Stimulated activated naive CD8-positive, alpha-beta T cell treated with anti-CD3 and anti-CD28 coated beads, Interleukin-15, amount 100 ng/mL, for 72 hours (primary cell): ENCODE measurements around the gene MACROD1.
"Not testable (repeated sequence)": the region's sequence is repeated elsewhere in the genome, so short reads cannot be mapped to it uniquely, and the experiment has no call there.

Experiments
- ATAC-seq: fragments of 150-1000 bp; cut with Tn5 transposase; 2 replicates; pipeline ENCODE4 v1.10.0; 2021; ENCODE audit warnings: mild to moderate bottlenecking, moderate library complexity
- DNase-seq, 2 donors: peaks; one replicate each; pipeline ENCODE4 v3.0.0; 2021 to 2022
- H3K27ac Mint-ChIP-seq, 2 donors: one replicate each; pipeline ENCODE4 v1.8.0; 2022; ENCODE audit warnings: mild to moderate bottlenecking in 2 of 2, mixed read lengths in 2 of 2, moderate library complexity in 2 of 2
- H3K27me3 Mint-ChIP-seq: one replicate; pipeline ENCODE4 v1.8.0; 2022; ENCODE audit warnings: mixed read lengths
- H3K4me1 Mint-ChIP-seq: one replicate; pipeline ENCODE4 v1.8.0; 2022; ENCODE audit warnings: mild to moderate bottlenecking, mixed read lengths
- H3K4me3 Mint-ChIP-seq, 2 donors: one replicate each; pipeline ENCODE4 v1.8.0; 2022; ENCODE audit warnings: mild to moderate bottlenecking in 2 of 2, mixed read lengths in 2 of 2, moderate library complexity in 1 of 2
- H3K9me3 Mint-ChIP-seq, 2 donors: one replicate each; pipeline ENCODE4 v1.8.0; 2022; ENCODE audit warnings: mixed read lengths in 2 of 2

Gene MACROD1

DNA sequence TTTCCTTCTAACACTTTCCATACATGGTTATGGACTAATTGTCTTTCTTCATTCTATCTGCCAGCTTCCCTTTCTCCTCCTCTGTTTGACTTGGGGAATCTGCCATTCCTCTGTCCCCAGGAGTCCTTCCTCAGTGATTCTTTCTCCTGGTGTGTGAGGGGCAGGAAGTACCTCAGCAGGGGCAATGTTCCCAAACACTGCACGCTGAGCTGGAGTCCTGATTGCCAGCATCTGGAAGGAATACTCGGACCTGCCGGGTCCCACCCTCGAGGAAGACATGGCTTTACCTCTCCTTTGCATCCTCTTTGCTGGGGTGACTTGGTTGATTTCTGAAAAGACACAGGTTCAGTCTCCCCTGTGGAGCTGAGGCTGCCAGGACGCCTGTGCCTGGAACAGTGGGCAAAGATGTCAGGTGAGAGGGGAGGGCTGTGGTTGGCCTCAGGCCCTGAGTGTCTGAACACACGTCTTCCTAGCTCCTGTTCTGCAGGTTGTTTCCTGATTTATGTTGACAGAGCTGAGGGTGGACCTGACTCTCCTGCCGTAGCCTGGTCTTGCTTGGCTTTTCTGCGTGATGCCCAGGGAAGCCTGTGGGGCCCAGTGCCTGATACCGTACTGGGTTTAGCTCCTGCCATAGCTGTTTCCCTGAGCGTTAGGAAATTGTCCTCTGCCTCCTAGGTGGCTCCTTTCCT, 187.2 kb downstream of the MACROD1 start:
- Mint-ChIP-seq H3K9me3 (no peaks in the 10 kb centered on the region), H3K27me3 (no peaks in the 10 kb centered on the region), H3K4me1 (peaks cover 48% of the 10 kb centered on the region), H3K4me3 (no peak overlapping the region), H3K27ac (peak overlapping the region in 1 of 2 donors; percentile 10)
- no peak for ATAC-seq
- no peak for DNase-seq

DNA sequence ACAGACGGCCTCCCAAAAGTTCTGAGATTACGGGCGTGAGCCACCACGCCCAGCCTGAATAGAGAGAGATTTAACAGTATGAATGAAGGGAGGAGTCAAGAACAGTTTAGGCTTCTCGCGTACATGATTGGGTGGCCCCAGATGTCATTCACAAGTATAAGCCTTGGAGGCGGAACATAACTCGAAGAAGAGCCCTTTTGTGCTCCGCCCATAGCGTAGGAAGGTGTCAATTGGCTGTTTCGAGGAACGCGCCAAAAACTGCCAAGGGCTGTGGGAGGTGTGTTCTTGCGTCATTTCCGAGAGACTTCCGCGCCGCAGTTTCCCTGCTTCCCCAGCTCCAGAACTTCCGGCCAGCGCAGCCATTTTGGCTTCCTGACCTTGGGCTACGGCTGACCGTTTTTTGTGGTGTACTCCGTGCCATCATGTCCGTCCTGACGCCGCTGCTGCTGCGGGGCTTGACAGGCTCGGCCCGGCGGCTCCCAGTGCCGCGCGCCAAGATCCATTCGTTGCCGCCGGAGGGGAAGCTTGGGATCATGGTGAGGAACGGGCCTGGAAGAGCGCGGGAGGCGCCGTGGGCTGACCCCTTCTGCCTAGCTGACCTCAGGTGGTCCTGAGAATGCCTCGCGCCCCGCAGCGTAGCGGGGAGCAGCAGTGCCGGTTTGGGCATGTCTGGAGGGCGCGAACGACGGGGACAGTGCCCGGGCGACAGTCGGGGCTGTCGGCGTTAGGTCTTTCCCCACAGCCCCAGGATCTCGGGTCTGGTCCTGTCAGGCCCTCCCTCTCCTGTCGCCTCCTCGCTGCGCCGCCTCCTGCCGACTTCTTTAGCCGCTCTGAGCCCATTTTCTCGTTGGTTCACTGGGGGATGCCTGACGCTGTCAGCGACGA, 191.4 kb downstream of the MACROD1 start, which contains the start of gene COX8A:
Gene COX8A, plus strand, starts transcription at position 362 of the 885 bp plus-strand sequence. Its CDS starts 61 bp downstream, at position 423.
- Mint-ChIP-seq H3K4me3 (peak within 1 kb of the TSS; percentile 97 to 99), H3K9me3 (no peaks in the 10 kb centered on the region), H3K4me1 (peaks cover 34% of the 10 kb centered on the region), H3K27me3 (no peaks in the 10 kb centered on the region), H3K27ac (peak within 1 kb of the TSS; percentile 99 to 100)
- DNase-seq (peak; percentile 90 to 97), ATAC-seq (peak; percentile 99)

DNA sequence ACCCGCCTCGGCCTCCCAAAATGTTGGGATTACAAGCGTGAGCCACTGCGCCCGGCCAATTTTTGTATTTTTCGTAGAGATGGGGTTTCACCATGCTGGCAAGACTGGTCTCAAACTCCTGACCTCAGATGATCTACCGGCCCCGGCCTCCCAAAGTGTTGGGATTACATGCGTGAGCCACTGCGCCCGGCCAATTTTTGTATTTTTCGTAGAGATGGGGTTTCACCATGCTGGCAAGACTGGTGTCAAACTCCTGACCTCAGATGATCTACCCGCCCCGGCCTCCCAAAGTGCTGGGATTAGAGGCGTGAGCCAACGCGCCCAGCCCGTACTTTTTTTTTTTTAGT, 192.0 kb downstream of the MACROD1 start:
- H3K27me3 Mint-ChIP-seq, ATAC-seq, DNase-seq, H3K9me3 Mint-ChIP-seq: not testable (repeated sequence)
- H3K4me1 Mint-ChIP-seq = peaks cover 28% of the 10 kb centered on the region
- H3K27ac Mint-ChIP-seq = peak overlapping the region; percentile 99 to 100
- peak overlapping the region; percentile 97 to 99 for H3K4me3 Mint-ChIP-seq

DNA sequence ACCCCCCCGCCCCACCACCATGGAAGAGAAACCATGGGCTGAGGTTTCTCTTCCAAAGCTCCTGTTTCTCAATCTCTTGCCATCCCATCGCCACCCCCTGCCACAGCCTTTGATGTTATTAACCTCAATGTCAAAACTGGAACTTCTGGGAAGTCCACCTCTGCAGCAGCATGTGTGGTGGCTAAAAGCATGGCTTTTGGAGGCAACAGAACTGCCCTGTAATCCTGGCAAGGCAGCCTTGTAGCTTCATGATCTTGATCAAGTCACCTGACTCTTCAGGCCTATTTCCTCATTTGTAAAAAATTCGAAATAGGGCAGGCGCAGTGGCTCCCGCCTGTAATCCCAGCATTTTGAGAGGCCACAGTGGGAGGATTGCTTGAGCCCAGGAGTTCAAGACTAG, 195.0 kb downstream of the MACROD1 start:
- H3K27me3 Mint-ChIP-seq = no peaks in the 10 kb centered on the region
- no peak overlapping the region for H3K4me3 Mint-ChIP-seq
- H3K27ac Mint-ChIP-seq = no peak overlapping the region
- no peak for DNase-seq
- no peak for ATAC-seq
- peaks cover 9% of the 10 kb centered on the region for H3K4me1 Mint-ChIP-seq
- no peaks in the 10 kb centered on the region for H3K9me3 Mint-ChIP-seq

GRCh38 chr11:63969461-63969860, 196.5 kb downstream of the MACROD1 start:
- Mint-ChIP-seq H3K4me1 (peaks cover 4% of the 10 kb centered on the region), H3K27me3 (no peaks in the 10 kb centered on the region), H3K4me3 (no peak overlapping the region), H3K27ac (no peak overlapping the region), H3K9me3 (no peaks in the 10 kb centered on the region)
- ATAC-seq (no peak), DNase-seq (no peak)

DNA sequence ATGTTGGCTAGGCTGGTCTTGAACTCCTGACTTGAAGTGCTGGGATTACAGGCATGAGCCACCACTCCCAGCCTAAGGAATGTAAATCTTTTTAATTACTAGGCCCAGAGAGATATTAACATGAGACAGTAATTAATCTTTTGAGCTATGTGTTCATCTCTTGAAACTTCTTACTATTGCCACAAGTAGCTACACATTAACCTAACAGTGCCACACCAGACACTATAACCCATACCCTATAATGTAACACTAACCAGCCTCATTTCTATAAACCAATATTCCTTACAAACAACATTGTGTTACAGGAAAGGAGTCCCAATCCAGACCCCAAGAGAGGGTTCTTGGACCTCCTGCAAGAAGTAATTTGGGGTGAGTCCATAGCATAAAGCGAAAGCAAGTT, 199.5 kb downstream of the MACROD1 start:
- DNase-seq (no peak), ATAC-seq (no peak)
- H3K4me1 Mint-ChIP-seq = peaks cover 9% of the 10 kb centered on the region
- no peak overlapping the region for H3K4me3 Mint-ChIP-seq
- H3K9me3 Mint-ChIP-seq = no peaks in the 10 kb centered on the region
- no peak overlapping the region for H3K27ac Mint-ChIP-seq
- H3K27me3 Mint-ChIP-seq = no peaks in the 10 kb centered on the region

- not testable (repeated sequence) for H3K27me3 Mint-ChIP-seq, H3K4me3 Mint-ChIP-seq, DNase-seq, H3K27ac Mint-ChIP-seq, ATAC-seq, H3K9me3 Mint-ChIP-seq
- H3K4me1 Mint-ChIP-seq = peaks cover 20% of the 10 kb centered on the region
These were observed 202.0 kb downstream of the MACROD1 start for GRCh38 chr11:63963895-63964294.

GRCh38 chr11:63961608-63962412, 204.1 kb downstream of the MACROD1 start:
- H3K4me1 Mint-ChIP-seq = peaks cover 20% of the 10 kb centered on the region
- no peaks in the 10 kb centered on the region for H3K27me3 Mint-ChIP-seq
- H3K4me3 Mint-ChIP-seq = peak overlapping the region in 1 of 2 donors; percentile 27
- DNase-seq (peak in 1 of 2 donors; percentile 28), ATAC-seq (peak; percentile 82)
- H3K27ac Mint-ChIP-seq = peak overlapping the region in 1 of 2 donors; percentile 69
- no peaks in the 10 kb centered on the region for H3K9me3 Mint-ChIP-seq

GRCh38 chr11:63958008-63958407, 207.9 kb downstream of the MACROD1 start:
- no peak overlapping the region for H3K27ac Mint-ChIP-seq
- no peak for ATAC-seq
- H3K4me1 Mint-ChIP-seq = peaks cover 26% of the 10 kb centered on the region
- no peak overlapping the region for H3K4me3 Mint-ChIP-seq
- no peaks in the 10 kb centered on the region for H3K27me3 Mint-ChIP-seq
- DNase-seq = no peak
- H3K9me3 Mint-ChIP-seq = no peaks in the 10 kb centered on the region

DNA sequence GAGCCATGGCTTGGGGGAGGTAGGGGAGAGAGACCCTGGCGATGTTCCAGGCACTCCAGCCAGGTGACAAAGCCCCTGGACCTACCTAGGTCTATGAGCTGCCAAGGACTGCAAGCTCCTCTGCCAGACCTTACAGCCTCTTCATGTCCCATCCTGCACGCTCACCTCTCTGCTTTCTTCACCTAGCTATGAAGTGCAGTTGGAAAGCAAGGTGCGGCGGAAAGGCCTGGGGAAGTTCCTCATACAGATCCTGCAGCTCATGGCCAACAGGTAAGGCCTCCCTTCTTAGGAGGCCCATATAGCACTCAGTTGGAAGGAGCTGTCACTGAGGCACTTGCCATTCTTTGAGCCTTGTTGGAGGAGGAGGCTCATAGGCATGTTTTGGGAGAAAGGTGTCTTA, 213.3 kb downstream of the MACROD1 start:
- H3K27me3 Mint-ChIP-seq = no peaks in the 10 kb centered on the region
- H3K4me1 Mint-ChIP-seq = peaks cover 30% of the 10 kb centered on the region
- no peak overlapping the region for H3K4me3 Mint-ChIP-seq
- ATAC-seq (no peak), DNase-seq (no peak)
- no peaks in the 10 kb centered on the region for H3K9me3 Mint-ChIP-seq
- H3K27ac Mint-ChIP-seq = peak overlapping the region in 1 of 2 donors; percentile 0

DNA sequence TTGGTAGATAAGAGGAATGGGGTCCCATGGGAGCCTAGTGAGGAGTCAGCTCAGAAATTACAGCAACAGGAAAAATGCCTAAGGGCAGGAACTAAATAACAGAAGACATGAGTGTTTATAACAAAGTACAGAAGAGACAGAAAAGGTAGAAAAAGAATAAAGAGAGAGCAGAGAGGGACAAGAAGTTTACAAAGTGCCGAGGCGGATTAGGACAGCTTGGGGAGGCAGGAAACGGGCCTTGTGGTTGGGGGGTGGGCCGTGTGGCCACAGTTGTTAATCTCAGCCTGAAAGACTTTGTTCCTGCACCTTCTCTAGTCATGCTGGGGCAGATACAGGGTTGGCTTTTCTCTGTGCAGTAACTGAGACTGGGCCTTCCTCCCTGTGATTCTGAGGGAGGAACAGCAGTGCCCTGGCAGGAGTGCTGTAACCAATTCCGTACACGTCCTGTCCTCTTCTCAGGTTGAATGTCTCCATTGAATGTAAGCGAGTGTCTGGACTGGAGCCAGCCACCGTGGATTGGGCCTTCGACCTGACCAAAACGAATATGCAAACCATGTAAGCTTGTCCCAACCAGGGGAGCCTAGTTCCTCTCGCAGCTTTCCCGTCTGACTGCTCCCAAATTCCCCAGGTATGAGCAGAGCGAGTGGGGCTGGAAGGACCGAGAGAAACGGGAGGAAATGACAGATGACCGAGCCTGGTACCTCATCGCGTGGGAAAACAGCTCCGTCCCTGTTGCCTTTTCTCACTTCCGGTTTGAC, 214.0 kb downstream of the MACROD1 start:
- Mint-ChIP-seq H3K27ac (peak overlapping the region; percentile 0 to 53), H3K4me1 (peaks cover 30% of the 10 kb centered on the region), H3K9me3 (no peaks in the 10 kb centered on the region), H3K4me3 (peak overlapping the region; percentile 31 to 49), H3K27me3 (no peaks in the 10 kb centered on the region)
- ATAC-seq = peak; percentile 98
- peak; percentile 18 to 56 for DNase-seq
